Uterus (tissue), 2 donors: ENCODE data around the gene MCCC2.
"Not testable (repeated sequence)": the region's sequence is repeated elsewhere in the genome, so short reads cannot be mapped to it uniquely, and the experiment has no call there.

Source experiments
- POLR2A ChIP-seq, 2 donors: fragments of 450-650 bp; IDR thresholded peaks; one replicate each; pipeline ENCODE4 v1.6.1; 2016; ENCODE audit warnings: antibody characterized with exemption in 2 of 2, mild to moderate bottlenecking in 1 of 2, moderate library complexity in 1 of 2
- TF ChIP-seq, protein P1 (sequence below), 4 experiments: fragments of 200-600 bp in 2 of 4; fragments of 450-650 bp in 2 of 4; sonication (generic) in 2 of 4; IDR thresholded peaks; one replicate each; pipeline ENCODE4 v1.5.1; 2016 to 2019; ENCODE audit warnings: antibody characterized with exemption in 4 of 4, mild to moderate bottlenecking in 2 of 4, moderate library complexity in 1 of 4

- TF ChIP-seq, protein P1, sequence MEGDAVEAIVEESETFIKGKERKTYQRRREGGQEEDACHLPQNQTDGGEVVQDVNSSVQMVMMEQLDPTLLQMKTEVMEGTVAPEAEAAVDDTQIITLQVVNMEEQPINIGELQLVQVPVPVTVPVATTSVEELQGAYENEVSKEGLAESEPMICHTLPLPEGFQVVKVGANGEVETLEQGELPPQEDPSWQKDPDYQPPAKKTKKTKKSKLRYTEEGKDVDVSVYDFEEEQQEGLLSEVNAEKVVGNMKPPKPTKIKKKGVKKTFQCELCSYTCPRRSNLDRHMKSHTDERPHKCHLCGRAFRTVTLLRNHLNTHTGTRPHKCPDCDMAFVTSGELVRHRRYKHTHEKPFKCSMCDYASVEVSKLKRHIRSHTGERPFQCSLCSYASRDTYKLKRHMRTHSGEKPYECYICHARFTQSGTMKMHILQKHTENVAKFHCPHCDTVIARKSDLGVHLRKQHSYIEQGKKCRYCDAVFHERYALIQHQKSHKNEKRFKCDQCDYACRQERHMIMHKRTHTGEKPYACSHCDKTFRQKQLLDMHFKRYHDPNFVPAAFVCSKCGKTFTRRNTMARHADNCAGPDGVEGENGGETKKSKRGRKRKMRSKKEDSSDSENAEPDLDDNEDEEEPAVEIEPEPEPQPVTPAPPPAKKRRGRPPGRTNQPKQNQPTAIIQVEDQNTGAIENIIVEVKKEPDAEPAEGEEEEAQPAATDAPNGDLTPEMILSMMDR (IDR thresholded peaks at IDR 0.05): not testable (repeated sequence)
- not testable (repeated sequence) for TF ChIP-seq POLR2A (IDR thresholded peaks at IDR 0.05)
Measured at GRCh38 chr5:71664615-71665014, 77.5 kb downstream of the MCCC2 start.
